Sciatic nerve (tissue), 2 donors: ENCODE measurements around the gene CYTL1. TPM values are rescaled to one million over a fixed set of nuclear protein-coding genes. Genes with fewer than 3 reads are reported as not detected.
"Not testable (repeated sequence)": the region's sequence is repeated elsewhere in the genome, so short reads cannot be mapped to it uniquely, and the experiment has no call there.

ENCODE experiments used
- ATAC-seq: fragments of 200-7000 bp; cut with Tn5 transposase; one replicate; pipeline ENCODE4 v1.9.1; 2020; ENCODE audit warnings: mild to moderate bottlenecking, moderate library complexity
- DNase-seq: peaks from one replicate; pipeline ENCODE4 v3.0.0-alpha.2; 2020; ENCODE audit warnings: low spot score
- intact Hi-C: fragments of 100-400 bp; cut with DNase I; formaldehyde crosslinking; loops from one replicate; pipeline ENCODE4 v1.14.2; 2022
- total RNA-seq: library from RNA; stranded (reverse); fragmentation: NEBNext Ultra II Directional; extraction: Animal tissue kit (Norgen Biotek cat#: 25700); gene quantifications from one replicate; pipeline ENCODE4 v1.2.1, GENCODE V29; 2021
- donor health status: DM: no; HTN: no; CAD: no.
- donor health status: DM: no; HTN: no; CAD: no.

Gene CYTL1
- 8.3 TPM for total RNA-seq

DNA sequence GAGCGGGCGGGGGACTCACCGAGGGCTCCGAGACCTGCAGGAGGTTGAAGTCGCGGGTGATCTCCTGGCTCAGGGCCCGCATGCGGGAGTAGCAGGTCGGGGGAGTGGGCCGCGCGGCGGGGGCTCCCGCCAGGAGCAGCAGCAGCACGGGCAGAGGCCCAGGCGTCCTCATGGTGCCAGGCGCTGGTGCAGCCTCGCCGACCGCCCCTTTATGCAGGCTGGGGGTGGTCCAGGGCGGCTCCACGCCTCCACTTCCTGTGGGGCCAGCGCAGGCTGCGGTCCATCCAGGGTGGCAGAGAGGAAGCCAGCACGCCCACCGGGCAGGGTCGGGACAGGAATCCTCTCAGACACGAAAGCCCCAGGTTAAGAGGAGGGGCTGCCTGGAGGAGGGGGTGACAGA lies at the start of gene CYTL1:
CYTL1 (minus strand) TSS at position 185 of the 400 bp plus-strand sequence; CDS start at position 172, 13 bp downstream.
- DNase-seq (no peak), ATAC-seq (no peak)
- intact Hi-C loops: no loop called here

DNA sequence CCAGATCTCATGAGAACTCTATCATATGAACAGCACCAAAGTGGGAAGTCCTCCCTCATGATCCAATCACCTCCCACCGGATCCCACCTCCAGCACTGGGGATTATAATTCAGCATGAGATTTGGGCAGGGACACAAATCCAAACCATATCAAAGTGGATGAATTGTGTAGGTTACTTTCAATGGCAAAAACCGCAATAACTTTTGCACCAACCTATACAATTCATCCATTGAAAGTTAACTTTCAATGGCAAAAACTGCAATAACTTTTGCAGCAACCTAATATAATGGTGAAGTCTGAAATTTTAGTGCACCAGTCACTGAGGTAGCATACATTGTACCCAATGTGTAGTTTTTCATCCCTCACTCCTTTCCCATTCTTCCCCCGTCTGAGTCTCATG lies 48.6 kb upstream of the CYTL1 start:
- DNase-seq: no peak
- no peak for ATAC-seq
- intact Hi-C loops: no loop called here

- ATAC-seq, intact Hi-C loops, DNase-seq: not testable (repeated sequence)
These were observed 47.7 kb upstream of the CYTL1 start for GRCh38 chr4:5066968-5067367.

- ATAC-seq (no peak), DNase-seq (no peak)
- intact Hi-C loops: no loop called here
These were observed 46.8 kb upstream of the CYTL1 start for GRCh38 chr4:5066101-5066500.

- DNase-seq (no peak), ATAC-seq (no peak)
- intact Hi-C loops: no loop called here
These were observed 36.2 kb upstream of the CYTL1 start for GRCh38 chr4:5055411-5055810.

- intact Hi-C loops: no loop called here
- no peak for ATAC-seq
- DNase-seq: no peak
These were observed 35.3 kb upstream of the CYTL1 start for GRCh38 chr4:5054532-5054931.

DNA sequence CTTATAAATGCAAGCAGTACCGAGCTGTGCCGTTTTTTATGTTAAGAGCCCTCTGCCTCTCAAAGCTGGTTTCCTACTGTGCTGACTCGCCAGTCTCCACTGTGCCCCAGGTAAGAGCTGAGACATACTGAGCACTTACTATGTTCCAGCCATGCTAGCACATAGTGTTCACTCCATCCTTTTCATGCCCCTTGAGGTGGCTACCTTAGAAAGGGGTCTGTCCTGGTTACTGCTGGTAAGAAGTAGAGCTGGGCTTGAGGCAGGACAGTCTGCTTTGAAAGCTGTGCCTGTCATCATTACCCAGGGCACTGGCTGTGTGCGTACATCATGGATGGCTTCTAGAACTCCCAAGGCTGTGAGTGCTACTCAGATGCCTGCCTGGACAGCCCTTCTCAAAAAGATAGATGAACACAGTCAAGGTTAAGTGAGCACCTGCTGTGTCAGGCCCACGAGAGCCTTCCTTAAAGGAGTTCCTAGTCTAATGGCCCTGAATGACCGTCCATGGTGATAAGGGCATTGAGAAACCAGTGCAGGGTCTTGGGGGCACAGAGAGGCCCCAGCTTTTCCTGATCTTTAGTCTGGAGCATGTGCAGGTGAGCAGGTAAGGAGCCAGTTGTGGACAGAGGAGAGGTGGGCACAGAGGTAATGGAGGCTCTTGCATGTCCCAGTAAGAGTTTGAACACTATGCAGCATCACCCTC lies 33.6 kb upstream of the CYTL1 start:
- ATAC-seq: no peak
- DNase-seq: no peak
- intact Hi-C loops: no loop called here

DNA sequence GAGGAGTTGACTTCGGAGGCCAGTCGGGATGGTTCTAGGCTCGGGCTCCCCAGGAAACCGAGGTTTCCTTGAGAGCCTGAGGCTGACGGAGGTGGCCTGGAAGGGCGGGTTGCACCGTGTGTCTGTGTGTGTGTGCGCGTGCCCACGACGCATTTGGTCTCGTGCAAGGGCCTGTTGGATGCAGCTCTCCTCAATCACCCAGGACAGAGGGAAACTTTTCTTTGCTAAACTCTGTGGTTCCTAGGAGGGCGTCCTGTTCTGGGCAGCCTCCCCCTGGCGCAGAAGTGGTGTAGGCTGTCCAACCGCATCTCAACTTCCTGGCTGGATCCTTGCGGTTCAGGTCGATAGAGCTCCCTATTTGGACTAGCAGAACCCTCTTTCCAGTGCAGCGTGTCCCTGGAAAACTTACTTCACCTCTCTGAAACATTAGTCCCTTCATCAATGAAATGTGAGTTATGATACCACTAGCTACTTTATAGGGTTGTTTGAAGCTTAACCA lies 33.0 kb upstream of the CYTL1 start:
- ATAC-seq (peak; percentile 34), DNase-seq (no peak)
- intact Hi-C loops: no loop called here

- DNase-seq (peak; percentile 78), ATAC-seq (peak; percentile 85)
- intact Hi-C loops: no loop called here
These were observed 32.3 kb upstream of the CYTL1 start, which contains the start of gene STK32B for GRCh38 chr4:5051278-5052203. STK32B (plus strand) TSS chr4:5051480.

GRCh38 chr4:5050520-5051277 lies 31.4 kb upstream of the CYTL1 start:
- DNase-seq: peak; percentile 84
- intact Hi-C loops: no loop called here

GRCh38 chr4:5048721-5049120 lies 29.5 kb upstream of the CYTL1 start:
- intact Hi-C loops: no loop called here
- no peak for DNase-seq
- no peak for ATAC-seq

More at GRCh38 chr4:5050520-5051277, 31.4 kb upstream of the CYTL1 start:
- peak; percentile 93 for ATAC-seq

DNA sequence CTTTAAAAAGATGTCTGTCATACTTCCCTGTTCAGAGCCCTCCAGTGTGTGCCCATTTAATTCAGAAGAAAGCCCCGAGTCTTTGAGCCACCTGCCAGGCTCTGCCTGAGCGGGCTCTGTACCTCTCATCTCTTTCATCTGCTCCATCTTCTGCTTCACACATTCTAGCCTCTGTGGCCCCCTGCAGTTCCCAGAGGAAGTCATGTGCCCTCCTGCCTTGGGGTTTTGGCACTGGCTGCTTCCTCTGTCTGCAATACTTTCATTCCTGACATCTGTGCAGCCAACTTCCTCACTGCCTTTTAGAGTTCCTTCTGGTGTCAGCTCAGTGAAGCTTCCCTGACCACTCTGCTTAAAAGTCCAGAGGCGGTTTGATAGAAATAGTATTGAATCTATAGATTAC lies 25.8 kb upstream of the CYTL1 start:
- peak; percentile 84 for ATAC-seq
- no peak for DNase-seq

DNA sequence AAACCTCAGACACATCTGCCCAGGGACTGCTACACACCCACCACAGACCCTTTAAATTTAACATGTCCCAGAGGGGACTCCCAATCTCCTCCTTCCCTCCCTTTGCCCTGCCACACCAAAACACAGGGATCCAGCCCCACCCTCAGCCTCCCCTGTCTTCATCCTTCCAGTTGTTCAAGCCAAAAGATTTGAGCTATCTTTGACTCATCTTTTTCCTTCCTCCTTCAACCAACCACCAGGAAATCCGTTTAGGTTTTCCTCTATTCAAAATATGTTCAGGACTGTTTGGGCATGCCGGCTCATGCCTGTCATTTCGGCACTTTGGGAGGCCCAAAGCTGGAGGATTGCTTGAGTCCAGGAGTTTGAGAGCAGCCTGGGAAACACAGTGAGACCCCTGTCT lies 25.1 kb upstream of the CYTL1 start:
- intact Hi-C loops: no loop called here
- ATAC-seq (no peak), DNase-seq (no peak)

More for the DNA sequence above, 25.8 kb upstream of the CYTL1 start:
- intact Hi-C loops: no loop called here

- ATAC-seq (no peak), DNase-seq (no peak)
- intact Hi-C loops: no loop called here
These were observed 24.3 kb upstream of the CYTL1 start for GRCh38 chr4:5043579-5043978.

- intact Hi-C loops: no loop called here
- ATAC-seq: no peak
- no peak for DNase-seq
These were observed 22.4 kb upstream of the CYTL1 start for GRCh38 chr4:5041699-5042098.

GRCh38 chr4:5040856-5041620 lies 21.8 kb upstream of the CYTL1 start:
- ATAC-seq: no peak
- intact Hi-C loops: no loop called here
- no peak for DNase-seq

GRCh38 chr4:5039800-5040199 lies 20.5 kb upstream of the CYTL1 start:
- intact Hi-C loops: no loop called here
- ATAC-seq (no peak), DNase-seq (no peak)
